GM18502 (cell line): ENCODE data around the gene SATB1.

Experiments
- ATAC-seq: cut with Tn5 transposase; IDR thresholded peaks from one replicate; pipeline ENCODE4 v1.9.1; 2021; ENCODE audit warnings: mild to moderate bottlenecking; ENCODE audit not compliant: unreplicated experiment, poor library complexity

Gene SATB1

GRCh38 chr3:18403061-18403460 lies 22.1 kb downstream of the SATB1 start:
- ATAC-seq: no peak

GRCh38 chr3:18402239-18402799 lies 22.8 kb downstream of the SATB1 start:
- no peak for ATAC-seq

- ATAC-seq: no peak
Measured at GRCh38 chr3:18401300-18401961, 23.7 kb downstream of the SATB1 start.

DNA sequence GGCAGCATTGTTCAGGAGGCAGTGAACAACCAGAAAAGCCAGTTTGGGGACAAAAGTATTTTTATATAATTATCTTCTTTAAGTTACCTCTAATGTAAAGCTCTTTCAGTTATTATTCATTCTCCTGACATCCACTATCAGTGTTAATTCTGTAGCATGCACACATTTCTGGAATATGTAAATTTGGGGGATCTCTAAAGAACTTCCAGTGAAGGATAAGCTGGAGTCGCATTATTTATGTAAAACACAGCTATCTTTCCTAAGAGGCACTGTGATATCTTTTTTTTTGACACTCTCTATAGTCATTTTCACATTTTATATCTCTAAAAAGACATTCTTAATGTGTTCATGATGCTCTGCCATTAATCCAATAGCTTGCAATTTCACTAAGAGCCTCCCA lies 26.7 kb downstream of the SATB1 start:
- no peak for ATAC-seq

- no peak for ATAC-seq
Measured at GRCh38 chr3:18396428-18396827, 28.7 kb downstream of the SATB1 start.

DNA sequence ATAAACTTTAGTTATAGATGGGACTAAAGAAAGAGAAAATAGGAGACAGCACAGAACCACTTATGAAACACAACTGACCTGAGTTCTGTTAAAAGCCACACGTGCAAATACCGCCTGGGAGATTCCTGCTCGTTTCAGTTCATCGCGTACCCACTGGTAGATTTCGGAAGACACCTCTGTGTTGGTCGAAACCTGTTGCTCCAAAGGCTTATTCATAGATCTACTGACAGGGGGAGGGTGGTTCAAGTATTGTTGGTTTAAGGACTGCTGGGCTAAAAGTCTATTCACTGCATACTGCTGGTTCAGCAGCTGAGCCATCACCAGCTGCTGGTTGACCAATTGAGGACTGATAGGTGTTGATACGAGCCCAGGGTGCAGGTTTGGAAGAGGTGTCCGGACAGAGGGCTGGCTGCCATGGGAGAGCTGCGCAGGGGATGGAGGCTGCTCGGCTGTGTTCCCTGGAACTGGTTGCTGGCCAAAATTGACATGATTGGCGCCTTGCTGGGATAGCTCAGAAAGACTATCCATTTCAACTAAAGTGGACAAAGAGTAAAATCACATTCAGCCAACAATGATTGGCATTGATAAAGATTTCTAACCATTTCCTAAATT lies 30.6 kb downstream of the SATB1 start:
- ATAC-seq: no peak

DNA sequence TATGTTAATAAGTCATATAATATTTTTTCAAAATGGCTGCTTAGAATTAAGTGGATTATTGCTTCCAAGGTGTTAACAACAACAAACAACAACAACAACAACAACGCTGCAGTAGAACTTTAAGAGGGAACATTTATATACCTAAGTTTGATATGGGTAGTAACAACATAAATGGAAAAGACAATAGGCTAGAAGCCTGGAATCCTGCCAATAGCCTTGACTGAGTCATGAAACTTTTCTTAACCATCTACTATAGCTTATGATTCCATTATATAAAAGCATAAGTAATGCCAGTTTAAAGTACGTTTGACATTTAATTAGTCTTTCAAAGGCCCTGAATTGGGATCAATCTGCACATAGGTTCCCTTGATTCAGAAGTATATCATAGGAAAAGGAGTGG lies 31.2 kb downstream of the SATB1 start:
- no peak for ATAC-seq

DNA sequence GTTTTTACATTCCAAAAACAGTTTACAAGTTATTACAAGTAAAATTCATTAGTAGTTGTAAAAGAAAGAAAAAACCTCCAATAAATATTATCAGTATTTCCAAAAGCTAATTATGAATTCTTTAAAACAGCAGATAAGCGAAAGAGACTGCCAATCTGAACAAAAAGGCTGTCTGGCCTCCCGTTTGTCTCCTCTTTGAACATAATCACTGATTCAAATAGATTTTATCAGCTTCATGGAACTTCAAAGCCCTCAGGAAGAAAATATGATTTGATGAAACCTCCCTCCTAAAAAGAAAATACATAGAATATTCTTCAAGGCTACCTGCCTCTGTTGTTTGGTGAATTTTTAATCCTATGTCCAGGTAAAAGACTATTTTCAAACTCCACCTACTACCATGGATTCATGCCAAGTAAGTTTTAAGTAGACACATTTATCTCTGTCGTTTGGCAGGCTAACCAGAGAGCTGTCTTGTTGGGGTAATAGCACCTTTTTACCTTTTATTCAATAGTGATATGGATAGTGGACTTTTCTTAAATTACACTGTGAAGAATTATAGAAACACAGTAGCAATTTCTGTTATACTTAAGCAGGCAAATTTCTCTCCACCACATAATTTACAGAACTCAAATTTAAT lies 35.0 kb downstream of the SATB1 start:
- no peak for ATAC-seq

DNA sequence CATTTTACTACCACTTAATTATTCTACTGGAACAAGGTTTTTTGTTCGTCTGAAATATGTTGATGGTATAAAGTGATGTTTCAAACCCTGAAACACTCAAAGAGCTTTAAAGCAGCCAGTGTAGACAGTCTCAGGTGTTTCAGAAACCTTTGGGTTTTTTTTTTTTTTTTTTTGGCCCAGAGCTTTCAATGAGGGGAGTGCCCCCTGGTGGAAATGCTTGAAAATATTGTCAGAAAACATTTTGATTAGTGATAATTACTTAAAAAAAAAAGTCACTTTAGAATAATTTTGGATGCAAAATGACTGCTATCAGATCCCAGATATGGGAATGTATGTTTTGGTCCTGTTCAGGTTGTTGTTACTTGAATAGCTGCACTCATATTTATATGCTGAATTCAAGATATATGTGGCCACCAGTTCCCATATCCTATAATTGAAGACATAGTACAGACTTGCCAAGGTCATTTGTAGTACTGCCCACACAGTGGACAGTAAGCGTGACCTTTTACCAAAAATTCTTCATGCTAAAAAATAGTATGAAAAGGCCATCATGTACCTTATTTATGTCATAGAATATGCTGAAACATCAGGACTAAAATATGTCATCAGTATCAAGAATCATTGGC lies 35.9 kb downstream of the SATB1 start:
- no peak for ATAC-seq

GRCh38 chr3:18386274-18386890 lies 38.8 kb downstream of the SATB1 start:
- no peak for ATAC-seq

GRCh38 chr3:18385706-18386105 lies 39.4 kb downstream of the SATB1 start:
- no peak for ATAC-seq

- no peak for ATAC-seq
Measured at GRCh38 chr3:18382760-18383369, 42.3 kb downstream of the SATB1 start.

- ATAC-seq: no peak
Measured at GRCh38 chr3:18379647-18380046, 45.5 kb downstream of the SATB1 start.

GRCh38 chr3:18378218-18378617 lies 46.9 kb downstream of the SATB1 start:
- ATAC-seq: no peak

- ATAC-seq: no peak
Measured at GRCh38 chr3:18376682-18377081, 48.5 kb downstream of the SATB1 start.

DNA sequence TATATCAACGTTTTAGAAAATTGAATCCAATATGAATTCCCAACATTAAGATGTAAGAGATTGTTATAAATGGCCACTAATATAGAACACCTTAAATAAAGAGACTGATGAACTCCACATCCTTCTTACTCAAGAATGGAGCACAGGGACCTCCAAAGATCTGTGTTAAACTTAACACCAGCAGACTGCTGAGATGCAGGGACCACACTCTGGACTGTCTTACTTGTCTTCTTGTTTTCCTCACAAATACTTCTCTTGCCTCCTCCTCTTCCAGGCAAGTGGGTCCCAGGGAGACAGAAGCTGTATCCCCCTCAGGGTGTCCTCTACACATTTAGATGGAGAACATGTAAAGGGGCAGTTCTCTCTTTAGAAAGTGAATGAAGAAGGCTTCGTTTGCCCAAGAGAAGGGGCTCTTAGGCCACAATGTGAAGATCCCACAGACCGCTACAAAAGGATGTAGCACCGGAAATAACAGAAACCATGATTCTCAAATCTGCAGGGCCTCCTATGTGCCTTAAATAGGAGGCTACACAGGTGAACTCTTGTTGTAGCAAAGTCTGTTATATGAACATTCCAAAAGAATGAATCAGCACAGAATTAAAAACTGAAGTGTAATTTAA lies 52.2 kb downstream of the SATB1 start:
- no peak for ATAC-seq

- no peak for ATAC-seq
Measured at GRCh38 chr3:18370672-18371071, 54.5 kb downstream of the SATB1 start.

- no peak for ATAC-seq
Measured at GRCh38 chr3:18369551-18370185, 55.5 kb downstream of the SATB1 start.

- no peak for ATAC-seq
Measured at GRCh38 chr3:18366258-18366657, 58.9 kb downstream of the SATB1 start.
